Measurements from ENCODE around the gene ITIH3.

DNA sequence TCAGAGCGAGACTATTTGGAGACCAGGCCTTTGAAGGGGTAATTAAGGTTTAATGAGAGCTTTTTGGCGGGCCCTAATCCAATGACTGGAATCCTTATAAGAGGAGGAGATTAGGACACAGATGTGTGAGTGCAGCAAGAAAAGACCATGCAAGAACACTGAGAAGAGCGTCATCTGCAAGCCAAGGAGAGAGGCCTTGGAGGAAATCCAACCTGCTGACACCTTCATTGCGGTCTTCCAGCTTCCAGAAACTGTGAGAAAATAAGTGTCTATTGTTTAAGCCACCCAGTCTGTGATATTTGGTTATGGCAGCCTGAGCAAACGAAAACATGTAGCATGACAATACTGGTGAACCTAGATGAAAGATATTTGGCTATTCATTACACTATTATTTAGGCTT is 63.3 kb downstream of the ITIH3 start:
- TF ChIP-seq, protein P1, sequence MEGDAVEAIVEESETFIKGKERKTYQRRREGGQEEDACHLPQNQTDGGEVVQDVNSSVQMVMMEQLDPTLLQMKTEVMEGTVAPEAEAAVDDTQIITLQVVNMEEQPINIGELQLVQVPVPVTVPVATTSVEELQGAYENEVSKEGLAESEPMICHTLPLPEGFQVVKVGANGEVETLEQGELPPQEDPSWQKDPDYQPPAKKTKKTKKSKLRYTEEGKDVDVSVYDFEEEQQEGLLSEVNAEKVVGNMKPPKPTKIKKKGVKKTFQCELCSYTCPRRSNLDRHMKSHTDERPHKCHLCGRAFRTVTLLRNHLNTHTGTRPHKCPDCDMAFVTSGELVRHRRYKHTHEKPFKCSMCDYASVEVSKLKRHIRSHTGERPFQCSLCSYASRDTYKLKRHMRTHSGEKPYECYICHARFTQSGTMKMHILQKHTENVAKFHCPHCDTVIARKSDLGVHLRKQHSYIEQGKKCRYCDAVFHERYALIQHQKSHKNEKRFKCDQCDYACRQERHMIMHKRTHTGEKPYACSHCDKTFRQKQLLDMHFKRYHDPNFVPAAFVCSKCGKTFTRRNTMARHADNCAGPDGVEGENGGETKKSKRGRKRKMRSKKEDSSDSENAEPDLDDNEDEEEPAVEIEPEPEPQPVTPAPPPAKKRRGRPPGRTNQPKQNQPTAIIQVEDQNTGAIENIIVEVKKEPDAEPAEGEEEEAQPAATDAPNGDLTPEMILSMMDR (IDR thresholded peaks at IDR 0.05), result no peak
- TF ChIP-seq, protein P2, sequence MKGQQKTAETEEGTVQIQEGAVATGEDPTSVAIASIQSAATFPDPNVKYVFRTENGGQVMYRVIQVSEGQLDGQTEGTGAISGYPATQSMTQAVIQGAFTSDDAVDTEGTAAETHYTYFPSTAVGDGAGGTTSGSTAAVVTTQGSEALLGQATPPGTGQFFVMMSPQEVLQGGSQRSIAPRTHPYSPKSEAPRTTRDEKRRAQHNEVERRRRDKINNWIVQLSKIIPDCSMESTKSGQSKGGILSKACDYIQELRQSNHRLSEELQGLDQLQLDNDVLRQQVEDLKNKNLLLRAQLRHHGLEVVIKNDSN (IDR thresholded peaks at IDR 0.05; ENCODE audit: borderline replicate concordance, low read depth), result no peak
- TF ChIP-seq RAD21 (IDR thresholded peaks at IDR 0.05; ENCODE audit: low read length), result no peak
- no peak for TF ChIP-seq CHD2 (IDR thresholded peaks at IDR 0.05; ENCODE audit: low read length, partially characterized antibody)
